ENCODE measurements around the gene SNX33. TPM values are rescaled to one million over a fixed set of nuclear protein-coding genes. Genes with fewer than 3 reads are reported as not detected.

Gene SNX33
- total RNA-seq, 1 experiment from 2014 or later, result 19.8 TPM

- TF ChIP-seq ZMAT4 (CRISPR knock-in tag; IDR thresholded peaks at IDR 0.05), result no peak
- no peak for TF ChIP-seq ZNF281 (CRISPR knock-in tag; IDR thresholded peaks at IDR 0.05)
- TF ChIP-seq PREB (CRISPR knock-in tag; IDR thresholded peaks at IDR 0.05; ENCODE audit: borderline replicate concordance), result no peak
- no peak for TF ChIP-seq ESRRA (CRISPR knock-in tag; IDR thresholded peaks at IDR 0.05; ENCODE audit: borderline replicate concordance)
- no peak for TF ChIP-seq NFE2L1 (CRISPR knock-in tag; IDR thresholded peaks at IDR 0.05)
- TF ChIP-seq ZNF219 (CRISPR knock-in tag; IDR thresholded peaks at IDR 0.05; ENCODE audit: borderline replicate concordance), result no peak
- TF ChIP-seq ZNF121 (CRISPR knock-in tag; IDR thresholded peaks at IDR 0.05), result no peak
- TF ChIP-seq ATF3 (CRISPR knock-in tag; conservative IDR thresholded peaks at IDR 0.05), result no peak
- no peak for TF ChIP-seq CREM (CRISPR knock-in tag; IDR thresholded peaks at IDR 0.05)
Observed at GRCh38 chr15:75673426-75674235, 25.9 kb downstream of the SNX33 start (continued).

GRCh38 chr15:75674366-75674765 is 26.7 kb downstream of the SNX33 start:
- H3K9me3 Mint-ChIP-seq, result no peaks in the 10 kb centered on the region
- no peak for TF ChIP-seq ZNF532 (CRISPR knock-in tag; IDR thresholded peaks at IDR 0.05; ENCODE audit: borderline replicate concordance)
- no peak for TF ChIP-seq ELF4 (CRISPR knock-in tag; IDR thresholded peaks at IDR 0.05; ENCODE audit: low read depth)
- no peak for TF ChIP-seq ZNF396 (CRISPR knock-in tag; IDR thresholded peaks at IDR 0.05; ENCODE audit: borderline replicate concordance)
- TF ChIP-seq NR1H2 (CRISPR knock-in tag; IDR thresholded peaks at IDR 0.05), result no peak
- TF ChIP-seq STAT6 (CRISPR knock-in tag; conservative IDR thresholded peaks at IDR 0.05; ENCODE audit: low read depth), result no peak
- TF ChIP-seq FOXK1 (CRISPR knock-in tag; IDR thresholded peaks at IDR 0.05), result no peak
- no peak for TF ChIP-seq ZNF512 (CRISPR knock-in tag; IDR thresholded peaks at IDR 0.05; ENCODE audit: borderline replicate concordance)
- no peak for TF ChIP-seq CBFB (CRISPR knock-in tag; IDR thresholded peaks at IDR 0.05; ENCODE audit: low read depth)
- H3K36me3 Mint-ChIP-seq, result no peaks in the 10 kb centered on the region
- ChIA-PET CTCF (no interaction called here), POLR2A (interaction anchor here (1.8 kb wide), 1 partner anchor 26 kb away, joined by 4 read pairs; the partner anchor contains the start of gene SNX33)
- H3K4me1 Mint-ChIP-seq, result peaks cover 26% of the 10 kb centered on the region
- no peaks in the 10 kb centered on the region for H3K27me3 Mint-ChIP-seq (ENCODE audit: low read depth)
- H3K4me3 Mint-ChIP-seq, result no peak overlapping the region
- H3K27ac Mint-ChIP-seq, result no peak overlapping the region
- ATAC-seq, result no peak
- no peak for DNase-seq (ENCODE audit: low spot score)

Data from WTC11 (cell line).